ENCODE data around the gene SPEF1.

DNA sequence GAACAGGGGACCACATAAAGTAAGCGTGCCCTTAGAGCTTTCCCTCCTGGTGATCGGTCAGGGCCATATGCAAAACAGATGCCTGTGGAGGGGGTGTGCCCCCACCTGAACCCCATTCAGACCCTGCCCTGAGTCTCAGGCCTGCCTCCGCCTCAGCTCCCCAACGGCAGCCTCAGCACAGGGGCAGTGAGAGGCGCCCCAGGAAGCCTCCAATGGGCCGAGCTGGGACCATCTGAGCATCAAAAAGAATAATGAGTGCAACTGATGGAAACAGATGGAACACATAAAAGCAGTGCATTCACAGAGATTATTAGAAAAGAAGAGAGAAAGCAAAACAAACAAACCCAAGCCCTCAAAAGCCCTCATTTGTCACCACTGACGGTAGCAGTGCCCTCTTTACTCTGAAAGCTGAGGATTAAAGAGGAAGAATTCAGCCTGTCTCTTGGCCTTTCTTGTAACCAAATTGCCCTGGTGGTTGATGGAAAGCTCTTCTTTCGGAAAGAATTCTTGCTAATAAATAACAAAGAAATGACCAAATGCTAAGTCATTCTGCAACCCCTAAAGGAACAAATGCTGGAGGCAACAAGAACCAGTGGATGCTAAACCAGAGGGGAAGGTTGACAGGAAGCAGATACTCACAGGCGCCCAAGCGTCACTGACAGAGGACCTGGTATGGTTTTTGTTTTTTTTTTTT is 20.4 kb downstream of the SPEF1 start:
- TF ChIP-seq EP300 (IDR thresholded peaks at IDR 0.05): no peak
- TF ChIP-seq, protein P1, sequence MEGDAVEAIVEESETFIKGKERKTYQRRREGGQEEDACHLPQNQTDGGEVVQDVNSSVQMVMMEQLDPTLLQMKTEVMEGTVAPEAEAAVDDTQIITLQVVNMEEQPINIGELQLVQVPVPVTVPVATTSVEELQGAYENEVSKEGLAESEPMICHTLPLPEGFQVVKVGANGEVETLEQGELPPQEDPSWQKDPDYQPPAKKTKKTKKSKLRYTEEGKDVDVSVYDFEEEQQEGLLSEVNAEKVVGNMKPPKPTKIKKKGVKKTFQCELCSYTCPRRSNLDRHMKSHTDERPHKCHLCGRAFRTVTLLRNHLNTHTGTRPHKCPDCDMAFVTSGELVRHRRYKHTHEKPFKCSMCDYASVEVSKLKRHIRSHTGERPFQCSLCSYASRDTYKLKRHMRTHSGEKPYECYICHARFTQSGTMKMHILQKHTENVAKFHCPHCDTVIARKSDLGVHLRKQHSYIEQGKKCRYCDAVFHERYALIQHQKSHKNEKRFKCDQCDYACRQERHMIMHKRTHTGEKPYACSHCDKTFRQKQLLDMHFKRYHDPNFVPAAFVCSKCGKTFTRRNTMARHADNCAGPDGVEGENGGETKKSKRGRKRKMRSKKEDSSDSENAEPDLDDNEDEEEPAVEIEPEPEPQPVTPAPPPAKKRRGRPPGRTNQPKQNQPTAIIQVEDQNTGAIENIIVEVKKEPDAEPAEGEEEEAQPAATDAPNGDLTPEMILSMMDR (IDR thresholded peaks at IDR 0.05): no peak
- TF ChIP-seq POLR2AphosphoS5 (IDR thresholded peaks at IDR 0.05): peak; percentile 25
